Measurements from ENCODE around the gene FNTB.
"Not testable (repeated sequence)": the region's sequence is repeated elsewhere in the genome, so short reads cannot be mapped to it uniquely, and the experiment has no call there.

The FNTB gene

GRCh38 chr14:65012353-65012752 is 25.7 kb downstream of the FNTB start:
- DNase-seq (ENCODE audit: low read depth in 2 of 2) = no peak

- DNase-seq (ENCODE audit: low read depth in 2 of 2) = no peak
These were observed 28.7 kb downstream of the FNTB start for GRCh38 chr14:65015391-65015790.

GRCh38 chr14:65016471-65016870 is 29.8 kb downstream of the FNTB start:
- DNase-seq (ENCODE audit: low read depth in 2 of 2) = no peak

- no peak for DNase-seq (ENCODE audit: low read depth in 2 of 2)
These were observed 33.4 kb downstream of the FNTB start for GRCh38 chr14:65019944-65020566.

- DNase-seq (ENCODE audit: low read depth in 2 of 2) = no peak
These were observed 38.3 kb downstream of the FNTB start for GRCh38 chr14:65024957-65025356.

DNA sequence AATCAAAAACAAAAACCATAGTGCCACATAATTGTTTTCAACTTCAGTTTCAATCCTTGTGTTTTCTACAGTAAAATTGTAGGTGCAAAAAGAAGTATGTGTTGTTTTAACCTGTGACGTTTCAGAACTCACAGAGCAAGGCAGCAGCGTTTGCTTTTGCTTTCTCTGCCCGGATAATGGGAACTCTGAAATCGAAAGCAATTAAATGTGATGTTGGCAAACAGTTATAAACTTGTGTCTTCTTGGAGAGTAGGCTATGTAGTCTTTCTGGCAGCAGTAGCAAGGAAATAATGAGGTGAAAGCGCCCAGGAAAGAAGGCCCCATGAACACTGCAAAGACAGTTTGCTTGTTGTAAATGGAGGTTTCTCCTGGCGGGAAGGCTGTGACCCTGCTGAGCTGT is 39.1 kb downstream of the FNTB start:
- no peak for DNase-seq (ENCODE audit: low read depth in 2 of 2)

DNA sequence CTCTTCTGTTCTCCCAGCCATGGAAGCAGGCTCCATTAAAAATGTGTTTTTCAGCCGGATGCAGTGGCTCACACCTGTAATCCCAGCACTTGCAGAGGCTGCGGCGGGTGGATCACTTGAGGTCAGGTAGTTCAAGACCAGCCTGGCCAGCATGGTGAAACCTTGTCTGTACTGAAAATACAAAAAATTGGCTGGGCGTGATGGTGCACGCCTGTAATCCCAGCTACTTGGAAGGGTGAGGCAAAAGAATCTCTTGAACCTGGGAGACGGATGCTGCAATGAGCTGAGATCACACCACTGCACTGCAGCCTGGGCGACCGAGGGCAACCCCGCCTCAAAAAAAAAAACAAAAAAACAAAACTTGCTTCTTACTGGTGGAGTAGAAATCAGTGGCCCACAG is 39.8 kb downstream of the FNTB start:
- no peak for DNase-seq (ENCODE audit: low read depth in 2 of 2)

DNA sequence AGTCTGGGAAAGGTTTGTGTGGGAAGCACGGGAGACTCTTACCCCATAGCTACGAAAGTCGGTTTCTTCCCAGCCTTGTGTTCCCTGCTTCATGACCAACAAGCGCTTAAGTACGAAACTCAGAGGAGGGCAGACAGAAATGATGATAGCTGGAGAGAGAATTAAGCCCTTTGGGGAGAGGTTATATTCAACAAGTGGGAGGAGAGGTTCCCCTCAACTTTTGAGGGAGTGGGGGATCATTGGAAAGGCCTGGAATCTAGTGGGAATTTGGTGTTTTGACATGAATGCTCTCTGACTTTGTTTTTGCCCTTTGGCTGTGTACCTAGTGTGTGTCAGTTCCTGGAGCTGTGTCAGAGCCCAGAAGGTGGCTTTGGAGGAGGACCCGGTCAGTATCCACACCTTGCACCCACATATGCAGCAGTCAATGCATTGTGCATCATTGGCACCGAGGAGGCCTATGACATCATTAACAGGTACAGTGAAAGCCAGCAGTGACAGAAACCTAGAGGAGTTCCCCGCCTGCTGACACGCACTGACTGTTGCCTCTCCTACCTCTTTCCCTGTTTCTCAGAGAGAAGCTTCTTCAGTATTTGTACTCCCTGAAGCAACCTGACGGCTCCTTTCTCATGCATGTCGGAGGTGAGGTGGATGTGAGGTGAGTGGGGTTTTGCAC is 40.6 kb downstream of the FNTB start:
- no peak for DNase-seq (ENCODE audit: low read depth in 2 of 2)

DNA sequence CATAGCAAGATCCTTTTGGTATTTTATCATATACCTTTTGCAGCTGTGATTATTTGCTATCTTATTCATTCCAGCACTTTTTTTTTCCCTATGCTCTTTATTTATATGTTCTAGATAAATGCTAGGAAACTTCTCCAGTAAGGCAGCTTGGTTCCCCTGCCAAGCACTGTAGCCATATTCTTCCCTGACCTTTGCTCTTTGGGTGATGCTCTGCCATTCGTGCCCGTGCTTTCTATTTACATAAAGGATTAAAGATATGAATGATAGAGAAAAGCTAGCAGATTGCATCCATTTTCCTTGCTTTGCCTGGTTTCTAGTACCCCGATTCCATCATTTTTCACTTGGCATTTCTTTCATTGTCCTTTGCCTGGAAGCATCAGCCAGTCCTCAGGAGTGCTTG is 42.2 kb downstream of the FNTB start:
- DNase-seq (ENCODE audit: low read depth in 2 of 2) = no peak

DNA sequence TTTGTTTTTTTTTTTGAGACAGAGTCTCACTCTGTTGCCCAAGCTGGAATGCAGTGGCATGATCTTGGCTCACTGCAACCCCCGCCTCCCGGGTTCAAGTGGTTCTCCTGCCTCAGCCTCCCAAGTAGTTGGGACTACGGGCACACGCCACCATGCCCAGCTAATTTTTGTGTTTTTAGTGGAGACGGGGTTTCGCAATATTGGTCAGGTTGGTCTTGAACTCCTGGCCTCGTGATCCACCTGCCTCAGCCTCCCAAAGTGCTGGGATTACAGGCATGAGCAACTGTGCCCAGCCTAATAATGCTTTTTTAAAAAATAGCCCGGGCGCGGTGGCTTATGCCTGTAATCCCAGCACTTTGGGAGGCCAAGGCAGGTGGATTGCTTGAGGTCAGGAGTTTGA is 44.6 kb downstream of the FNTB start:
- DNase-seq (ENCODE audit: low read depth in 2 of 2) = not testable (repeated sequence)

GRCh38 chr14:65032319-65032718 is 45.6 kb downstream of the FNTB start:
- no peak for DNase-seq (ENCODE audit: low read depth in 2 of 2)

DNA sequence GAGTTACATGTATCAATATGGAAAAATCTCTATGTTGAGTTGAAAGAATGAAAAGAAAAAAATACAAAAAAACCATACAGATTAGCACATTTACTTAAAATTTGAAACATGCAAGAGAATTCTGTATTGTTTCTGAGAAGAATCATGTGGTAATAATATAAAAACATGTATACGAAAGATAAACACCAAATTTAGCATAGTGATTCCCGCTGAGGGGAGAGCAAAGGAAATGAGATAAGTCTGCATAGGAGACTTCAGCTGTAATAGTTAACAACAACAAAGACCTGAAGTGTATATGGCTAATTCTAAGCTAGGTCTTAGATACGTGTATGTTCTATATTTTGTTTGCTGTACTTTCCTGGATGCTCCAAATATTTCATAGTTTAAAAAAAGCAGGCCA is 46.5 kb downstream of the FNTB start:
- no peak for DNase-seq (ENCODE audit: low read depth in 2 of 2)

- DNase-seq (ENCODE audit: low read depth in 2 of 2) = no peak
These were observed 47.3 kb downstream of the FNTB start for GRCh38 chr14:65034021-65034420.

GRCh38 chr14:65035049-65035448 is 48.4 kb downstream of the FNTB start:
- no peak for DNase-seq (ENCODE audit: low read depth in 2 of 2)

- no peak for DNase-seq (ENCODE audit: low read depth in 2 of 2)
These were observed 52.3 kb downstream of the FNTB start for GRCh38 chr14:65038966-65039365.

DNA sequence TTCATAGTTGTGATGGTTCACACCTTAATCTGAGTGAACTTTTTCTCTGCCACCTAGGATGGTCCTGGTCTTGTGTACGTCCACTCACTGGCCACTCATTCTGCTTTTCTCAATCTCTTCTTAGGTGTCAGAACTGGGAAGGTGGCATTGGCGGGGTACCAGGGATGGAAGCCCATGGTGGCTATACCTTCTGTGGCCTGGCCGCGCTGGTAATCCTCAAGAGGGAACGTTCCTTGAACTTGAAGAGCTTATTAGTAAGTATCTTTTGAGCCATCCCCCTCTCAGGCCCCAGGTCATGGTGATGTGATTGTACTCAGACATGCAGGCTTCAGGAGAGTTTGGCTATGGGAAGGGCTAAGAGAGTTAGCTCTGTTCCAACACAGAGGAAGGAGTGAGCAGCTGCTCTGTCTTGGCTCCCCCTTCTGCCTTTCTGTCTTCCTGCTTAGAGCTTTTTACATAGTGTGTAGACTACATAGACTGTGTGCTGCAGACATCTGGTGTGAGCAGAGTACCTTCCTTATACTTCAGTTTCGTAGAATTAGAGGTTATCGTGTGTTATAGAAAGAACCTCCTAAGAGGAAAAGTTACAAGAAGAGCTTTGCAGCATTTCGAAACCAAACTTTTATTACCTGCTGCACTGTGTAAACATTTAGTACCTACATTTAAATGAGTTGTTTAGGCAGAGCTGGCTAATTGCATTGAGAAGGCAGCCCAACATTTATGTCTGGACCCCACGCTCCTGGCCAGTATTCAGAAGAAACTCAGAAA is 54.2 kb downstream of the FNTB start:
- no peak for DNase-seq (ENCODE audit: low read depth in 2 of 2)

- DNase-seq (ENCODE audit: low read depth in 2 of 2) = no peak
These were observed 54.8 kb downstream of the FNTB start for GRCh38 chr14:65041434-65041915.

DNA sequence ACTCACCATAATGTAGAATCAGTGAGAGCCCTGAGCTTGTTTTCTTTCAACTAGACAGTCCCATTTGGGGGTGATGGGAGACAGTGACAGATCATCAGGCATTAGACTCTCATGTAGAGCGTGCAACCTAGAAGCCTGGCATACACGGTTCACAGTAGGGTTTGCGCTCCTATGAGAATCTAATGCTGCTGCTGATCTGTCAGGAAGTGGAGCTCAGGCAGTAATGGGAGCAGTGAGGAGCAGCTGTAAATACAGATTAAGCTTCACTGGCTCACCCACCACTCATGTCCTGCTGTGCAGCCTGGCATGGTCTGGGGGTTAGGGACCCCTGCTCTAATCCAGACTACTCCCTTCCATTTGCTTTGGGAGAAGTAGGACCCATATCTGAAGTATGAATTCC is 55.6 kb downstream of the FNTB start:
- DNase-seq (ENCODE audit: low read depth in 2 of 2) = no peak

- DNase-seq (ENCODE audit: low read depth in 2 of 2) = no peak
These were observed 56.2 kb downstream of the FNTB start for GRCh38 chr14:65042731-65043372.

DNA sequence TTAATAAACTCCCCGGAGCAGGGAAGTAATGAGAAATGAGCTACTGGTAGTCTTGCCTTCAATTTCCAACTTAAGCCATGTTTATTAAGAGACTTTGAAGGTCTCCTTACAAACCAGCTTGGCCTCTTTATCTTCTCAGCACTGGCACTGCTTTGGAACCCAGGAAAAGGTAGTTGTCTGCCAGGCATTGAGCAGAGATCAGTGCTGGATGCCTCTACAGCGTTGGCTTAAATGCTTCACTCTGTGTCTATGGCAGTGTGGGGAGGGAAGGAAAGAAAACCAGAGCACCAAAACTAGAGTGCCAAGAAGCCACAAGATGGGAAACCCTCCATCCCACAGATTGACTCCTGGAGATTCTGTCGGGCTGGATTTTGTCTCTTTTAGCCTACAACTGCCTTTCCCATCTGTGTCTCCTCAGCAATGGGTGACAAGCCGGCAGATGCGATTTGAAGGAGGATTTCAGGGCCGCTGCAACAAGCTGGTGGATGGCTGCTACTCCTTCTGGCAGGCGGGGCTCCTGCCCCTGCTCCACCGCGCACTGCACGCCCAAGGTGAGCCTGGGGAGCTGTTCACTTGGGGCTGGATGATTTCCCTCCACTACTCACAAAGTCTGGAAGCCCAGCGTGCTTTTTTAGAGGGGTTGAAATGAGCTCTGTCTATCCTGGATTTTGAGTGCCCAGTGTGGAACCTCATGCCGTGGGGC is 57.3 kb downstream of the FNTB start:
- DNase-seq (ENCODE audit: low read depth in 2 of 2) = no peak

- DNase-seq (ENCODE audit: low read depth in 2 of 2) = no peak
These were observed 57.9 kb downstream of the FNTB start for GRCh38 chr14:65044596-65044959.

- DNase-seq (ENCODE audit: low read depth in 2 of 2) = no peak
These were observed 58.3 kb downstream of the FNTB start for GRCh38 chr14:65045006-65045405.

Measured in stimulated activated CD8-positive, alpha-beta memory T cell treated with anti-CD3 and anti-CD28 coated beads, Interleukin-15, amount 100 ng/mL, for 48 hours (primary cell).